BLaER1 treated with 17β-estradiol and CSF1 and Interleukin-3, amounts not matched to agents 10 nM and 100 nM (cell line): Measurements from ENCODE around the gene IL11RA.

Experiments
- H3K27ac ChIP-seq, 11 experiments: shearing (Covaris generic); formaldehyde crosslinking; 2 replicates each; pipeline ENCODE4 v1.8.1; 2022
- H3K27me3 ChIP-seq, 11 experiments: shearing (Covaris generic); formaldehyde crosslinking; 2 replicates each; pipeline ENCODE4 v1.8.1; 2022
- H3K36me3 ChIP-seq, 11 experiments: shearing (Covaris generic); formaldehyde crosslinking; 2 replicates each; pipeline ENCODE4 v1.8.1; 2022
- H3K4me1 ChIP-seq, 10 experiments: shearing (Covaris generic); formaldehyde crosslinking; 2 replicates each; pipeline ENCODE4 v1.8.1; 2022
- H3K4me2 ChIP-seq, 11 experiments: shearing (Covaris generic); formaldehyde crosslinking; 2 replicates each; pipeline ENCODE4 v1.8.1; 2022
- H3K4me3 ChIP-seq, 10 experiments: shearing (Covaris generic); formaldehyde crosslinking; 2 replicates each; pipeline ENCODE4 v1.8.1; 2022
- H3K9ac ChIP-seq, 11 experiments: shearing (Covaris generic); formaldehyde crosslinking; 2 replicates each; pipeline ENCODE4 v1.8.1; 2022
- H3K9me3 ChIP-seq, 11 experiments: shearing (Covaris generic); formaldehyde crosslinking; replicated peaks in 1 of 11; 2 replicates each; pipeline ENCODE4 v1.8.1; 2022
- H4K20me1 ChIP-seq, 11 experiments: shearing (Covaris generic); formaldehyde crosslinking; 2 replicates each; pipeline ENCODE4 v1.8.1; 2022
- Cebpa-rat ChIP-seq, 11 experiments: shearing (Covaris generic); IDR thresholded peaks; 2 replicates each; pipeline ENCODE4 v1.8.1; 2022

The IL11RA gene

DNA sequence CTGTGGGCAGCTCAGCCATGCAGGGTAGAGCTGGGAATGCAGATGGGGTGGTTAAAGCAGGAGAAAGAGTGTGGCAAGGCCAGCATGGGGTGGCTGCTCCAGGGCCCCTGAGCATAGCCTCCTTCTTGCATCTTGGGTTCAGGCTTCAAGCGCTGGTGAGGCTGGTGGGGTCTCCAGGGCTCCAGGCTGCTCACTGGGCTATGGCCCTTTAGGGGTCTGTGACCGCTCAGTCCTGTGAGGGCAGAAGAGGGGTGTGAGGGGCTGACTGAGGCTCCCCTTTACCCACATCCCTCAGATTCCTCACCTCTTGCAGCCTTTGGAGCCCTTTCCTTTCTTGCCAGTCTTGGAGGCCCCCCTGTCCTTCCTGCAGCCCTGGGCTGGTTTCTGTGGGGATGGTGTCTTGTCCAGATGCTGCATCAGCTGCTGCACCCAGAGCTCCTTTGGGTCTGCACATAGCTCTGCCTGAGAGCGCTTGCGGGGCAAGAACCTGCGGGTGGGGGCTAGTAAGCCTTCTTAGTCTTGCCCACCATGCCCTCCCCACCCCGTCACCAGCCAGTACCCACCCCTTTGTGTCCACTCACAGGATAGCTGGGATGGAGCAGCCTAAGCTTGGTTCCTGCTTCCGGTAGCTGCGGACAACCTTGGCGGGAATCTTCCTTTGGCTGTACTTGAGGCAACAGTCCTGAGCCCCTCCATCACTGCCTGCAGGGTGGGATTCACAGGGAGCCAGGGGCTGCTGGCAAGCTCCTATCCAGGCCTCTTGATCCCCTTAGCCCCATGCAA, 57.4 kb downstream of the IL11RA start:
- no peaks in the 10 kb centered on the region for H3K27me3 ChIP-seq
- no peak overlapping the region for H3K27ac ChIP-seq
- no peaks in the 10 kb centered on the region for H3K9me3 ChIP-seq
- no peak for TF ChIP-seq Cebpa-rat (IDR thresholded peaks at IDR 0.05)
- no peak overlapping the region for H3K9ac ChIP-seq
- no peaks in the 10 kb centered on the region for H3K36me3 ChIP-seq
- no peaks in the 10 kb centered on the region for H4K20me1 ChIP-seq
- peaks cover 5 to 17% (median 11%) of the 10 kb centered on the region in 10 experiments; a peak in 18 of 20 replicates for H3K4me1 ChIP-seq
- H3K4me3 ChIP-seq: no peak overlapping the region
- H3K4me2 ChIP-seq: peak overlapping the region in 10 of 11 experiments; percentile 21 to 73 (median 60); a peak in 19 of 22 replicates

GRCh38 chr9:34710023-34710422, 58.0 kb downstream of the IL11RA start, which contains the start of gene CCL21:
TSS of gene CCL21 (minus strand) at chr9:34710136. CDS start at chr9:34710066, 70 bp downstream.
- no peak within 1 kb of the TSS for H3K9ac ChIP-seq
- H3K27ac ChIP-seq: no peak within 1 kb of the TSS
- no peaks in the 10 kb centered on the region for H3K9me3 ChIP-seq
- peak within 1 kb of the TSS in 10 of 11 experiments; percentile 21 to 73 (median 60); a peak in 20 of 22 replicates for H3K4me2 ChIP-seq
- H3K4me1 ChIP-seq: peaks cover 5 to 17% (median 11%) of the 10 kb centered on the region in 10 experiments; a peak in 18 of 20 replicates
- H3K27me3 ChIP-seq: no peaks in the 10 kb centered on the region
- H3K4me3 ChIP-seq: no peak within 1 kb of the TSS
- no peaks in the 10 kb centered on the region for H4K20me1 ChIP-seq
- no peaks in the 10 kb centered on the region for H3K36me3 ChIP-seq
- TF ChIP-seq Cebpa-rat (IDR thresholded peaks at IDR 0.05): no peak
